WTC11 (cell line): Measurements from ENCODE around the gene SPRY2.

Experiments
- CBFB ChIP-seq: sonication (generic); formaldehyde crosslinking; IDR thresholded peaks from 2 replicates; pipeline ENCODE4 v1.8.1; 2022; ENCODE audit warnings: mild to moderate bottlenecking, low read depth, missing genetic modification reagents
- ETV6 ChIP-seq: sonication (generic); formaldehyde crosslinking; IDR thresholded peaks from 2 replicates; pipeline ENCODE4 v1.8.1; 2022; ENCODE audit warnings: mild to moderate bottlenecking, missing genetic modification reagents
- GRHL2 ChIP-seq: fragments of 250-450 bp; sonication (Bioruptor Pico); IDR thresholded peaks from 2 replicates; pipeline ENCODE4 v1.8.0; 2022; ENCODE audit warnings: mild to moderate bottlenecking, moderate library complexity; ENCODE audit not compliant: insufficient replicate concordance, severe bottlenecking
- IRF2 ChIP-seq: sonication (generic); formaldehyde crosslinking; IDR thresholded peaks from 2 replicates; pipeline ENCODE4 v1.8.0; 2022; ENCODE audit warnings: low read depth, missing genetic modification reagents, borderline replicate concordance
- JUN ChIP-seq: sonication (generic); formaldehyde crosslinking; IDR thresholded peaks from 2 replicates; pipeline ENCODE4 v1.8.0; 2023; ENCODE audit warnings: mild to moderate bottlenecking, missing genetic modification reagents
- NR1H2 ChIP-seq: sonication (generic); formaldehyde crosslinking; IDR thresholded peaks from 2 replicates; pipeline ENCODE4 v1.9.0; 2021; ENCODE audit warnings: mild to moderate bottlenecking, moderate library complexity, missing genetic modification reagents
- SOX15 ChIP-seq: fragments of 250-450 bp; sonication (Bioruptor Pico); IDR thresholded peaks from 2 replicates; pipeline ENCODE4 v1.9.0; 2021; ENCODE audit warnings: mild to moderate bottlenecking
- SP1 ChIP-seq: sonication (generic); formaldehyde crosslinking; conservative IDR thresholded peaks from 2 replicates; pipeline ENCODE4 v1.8.1; 2022; ENCODE audit warnings: missing genetic modification reagents
- ZNF263 ChIP-seq: sonication (generic); formaldehyde crosslinking; IDR thresholded peaks from 2 replicates; pipeline ENCODE4 v1.8.1; 2022; ENCODE audit warnings: low read depth, mild to moderate bottlenecking, moderate library complexity, missing genetic modification reagents
- ZNF423 ChIP-seq: fragments of 250-450 bp; sonication (Bioruptor Pico); IDR thresholded peaks from 2 replicates; pipeline ENCODE4 v2.1.2; 2022; ENCODE audit warnings: mild to moderate bottlenecking, moderate library complexity
- TF ChIP-seq, protein P1 (sequence below): fragments of 200-600 bp; IDR thresholded peaks from 2 replicates; pipeline ENCODE4 v1.8.0; 2022; ENCODE audit warnings: antibody characterized with exemption
- TF ChIP-seq, protein P2 (sequence below): sonication (generic); formaldehyde crosslinking; IDR thresholded peaks from 2 replicates; pipeline ENCODE4 v1.8.1; 2022; ENCODE audit warnings: low read depth, missing genetic modification reagents, borderline replicate concordance

DNA sequence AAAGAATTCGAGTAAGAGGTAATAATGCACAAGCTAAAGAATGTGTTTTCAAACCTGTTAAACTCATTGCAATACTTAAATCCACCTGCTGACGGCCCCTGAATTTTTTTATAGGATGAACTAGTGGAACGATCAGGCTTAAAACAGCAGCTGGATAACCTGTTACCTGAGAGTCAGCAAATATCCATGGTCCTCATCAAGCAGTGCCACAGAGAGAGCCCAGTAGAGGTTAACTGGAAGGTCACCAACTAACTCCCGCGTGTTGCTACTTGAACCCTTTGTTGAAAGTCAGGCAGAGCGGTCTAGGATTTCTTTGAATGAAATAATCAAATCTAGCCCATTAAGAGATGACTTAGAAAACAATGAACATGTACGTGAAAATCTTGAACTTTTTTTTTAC, 47.6 kb upstream of the SPRY2 start:
- TF ChIP-seq NR1H2 (CRISPR knock-in tag) = no peak
- TF ChIP-seq SP1 (CRISPR knock-in tag) = no peak
- TF ChIP-seq ETV6 (CRISPR knock-in tag) = no peak
- TF ChIP-seq, protein P1, sequence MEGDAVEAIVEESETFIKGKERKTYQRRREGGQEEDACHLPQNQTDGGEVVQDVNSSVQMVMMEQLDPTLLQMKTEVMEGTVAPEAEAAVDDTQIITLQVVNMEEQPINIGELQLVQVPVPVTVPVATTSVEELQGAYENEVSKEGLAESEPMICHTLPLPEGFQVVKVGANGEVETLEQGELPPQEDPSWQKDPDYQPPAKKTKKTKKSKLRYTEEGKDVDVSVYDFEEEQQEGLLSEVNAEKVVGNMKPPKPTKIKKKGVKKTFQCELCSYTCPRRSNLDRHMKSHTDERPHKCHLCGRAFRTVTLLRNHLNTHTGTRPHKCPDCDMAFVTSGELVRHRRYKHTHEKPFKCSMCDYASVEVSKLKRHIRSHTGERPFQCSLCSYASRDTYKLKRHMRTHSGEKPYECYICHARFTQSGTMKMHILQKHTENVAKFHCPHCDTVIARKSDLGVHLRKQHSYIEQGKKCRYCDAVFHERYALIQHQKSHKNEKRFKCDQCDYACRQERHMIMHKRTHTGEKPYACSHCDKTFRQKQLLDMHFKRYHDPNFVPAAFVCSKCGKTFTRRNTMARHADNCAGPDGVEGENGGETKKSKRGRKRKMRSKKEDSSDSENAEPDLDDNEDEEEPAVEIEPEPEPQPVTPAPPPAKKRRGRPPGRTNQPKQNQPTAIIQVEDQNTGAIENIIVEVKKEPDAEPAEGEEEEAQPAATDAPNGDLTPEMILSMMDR = no peak
- TF ChIP-seq ZNF423 (CRISPR knock-in tag) = no peak
- TF ChIP-seq JUN (CRISPR knock-in tag) = no peak
- no peak for TF ChIP-seq ZNF263 (CRISPR knock-in tag)
- no peak for TF ChIP-seq GRHL2
- no peak for TF ChIP-seq CBFB (CRISPR knock-in tag)
- TF ChIP-seq, protein P2, sequence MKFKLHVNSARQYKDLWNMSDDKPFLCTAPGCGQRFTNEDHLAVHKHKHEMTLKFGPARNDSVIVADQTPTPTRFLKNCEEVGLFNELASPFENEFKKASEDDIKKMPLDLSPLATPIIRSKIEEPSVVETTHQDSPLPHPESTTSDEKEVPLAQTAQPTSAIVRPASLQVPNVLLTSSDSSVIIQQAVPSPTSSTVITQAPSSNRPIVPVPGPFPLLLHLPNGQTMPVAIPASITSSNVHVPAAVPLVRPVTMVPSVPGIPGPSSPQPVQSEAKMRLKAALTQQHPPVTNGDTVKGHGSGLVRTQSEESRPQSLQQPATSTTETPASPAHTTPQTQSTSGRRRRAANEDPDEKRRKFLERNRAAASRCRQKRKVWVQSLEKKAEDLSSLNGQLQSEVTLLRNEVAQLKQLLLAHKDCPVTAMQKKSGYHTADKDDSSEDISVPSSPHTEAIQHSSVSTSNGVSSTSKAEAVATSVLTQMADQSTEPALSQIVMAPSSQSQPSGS (CRISPR knock-in tag) = no peak
- TF ChIP-seq SOX15 (CRISPR knock-in tag) = no peak
- TF ChIP-seq IRF2 (CRISPR knock-in tag) = no peak
